Spinal cord (tissue), 10 donors: ENCODE data around the gene COPRS. TPM values are rescaled to one million over a fixed set of nuclear protein-coding genes. Genes with fewer than 3 reads are reported as not detected.
"Not testable (repeated sequence)": the region's sequence is repeated elsewhere in the genome, so short reads cannot be mapped to it uniquely, and the experiment has no call there.

Experiments used
- DNase-seq, 6 donors: peaks; one replicate each; pipeline versions ENCODE4 v3.0.0 to v3.0.0-alpha.2; 2013 to 2015; ENCODE audit warnings: low spot score in 6 of 6, low read depth in 4 of 6
- H3K27ac ChIP-seq: one replicate; pipeline ENCODE4 v1.5.1; 2013; ENCODE audit warnings: low read depth, low read length, control low read depth
- H3K27me3 ChIP-seq: one replicate; pipeline ENCODE4 v1.6.1; 2013; ENCODE audit warnings: low read length; ENCODE audit not compliant: control insufficient read depth, insufficient read depth
- H3K36me3 ChIP-seq: one replicate; pipeline ENCODE4 v1.6.1; 2013; ENCODE audit warnings: low read length; ENCODE audit not compliant: control insufficient read depth, insufficient read depth
- H3K4me1 ChIP-seq: one replicate; pipeline ENCODE4 v1.6.1; 2013; ENCODE audit warnings: low read length; ENCODE audit not compliant: control insufficient read depth, insufficient read depth
- H3K4me3 ChIP-seq: one replicate; pipeline ENCODE4 v1.5.1; 2013; ENCODE audit warnings: low read depth, low read length, control low read depth
- H3K9me3 ChIP-seq: one replicate; pipeline ENCODE4 v1.6.1; 2013; ENCODE audit warnings: low read length; ENCODE audit not compliant: control insufficient read depth, insufficient read depth
- WGBS: methylation state at CpG from one replicate; pipeline ENCODE4 v1.1.5; 2013; ENCODE audit warnings: missing lambda C conversion rate; ENCODE audit not compliant: insufficient coverage; 5-methylcytosine and 5-hydroxymethylcytosine counted together
- polyA plus RNA-seq, 2 donors: library from polyadenylated mRNA; unstranded; fragments of 120-200 nt; gene quantifications; one replicate each; pipeline ENCODE4 v1.2.1, GENCODE V29; 2013; ENCODE audit not compliant: insufficient read length in 2 of 2
- total RNA-seq, 2 donors: library from RNA; depleted of rRNA in 1 of 2; stranded (reverse); fragments of 120-200 nt in 1 of 2; fragments of >200 nt in 1 of 2; gene quantifications; one replicate each; pipeline versions ENCODE4 v1.2.3 to v1.2.4, GENCODE V29; 2013 to 2014
- donor health status: healthy.

COPRS gene
- total and polyA plus RNA-seq, 4 donors: 36.6 to 97.4 (median 89.0) TPM

DNA sequence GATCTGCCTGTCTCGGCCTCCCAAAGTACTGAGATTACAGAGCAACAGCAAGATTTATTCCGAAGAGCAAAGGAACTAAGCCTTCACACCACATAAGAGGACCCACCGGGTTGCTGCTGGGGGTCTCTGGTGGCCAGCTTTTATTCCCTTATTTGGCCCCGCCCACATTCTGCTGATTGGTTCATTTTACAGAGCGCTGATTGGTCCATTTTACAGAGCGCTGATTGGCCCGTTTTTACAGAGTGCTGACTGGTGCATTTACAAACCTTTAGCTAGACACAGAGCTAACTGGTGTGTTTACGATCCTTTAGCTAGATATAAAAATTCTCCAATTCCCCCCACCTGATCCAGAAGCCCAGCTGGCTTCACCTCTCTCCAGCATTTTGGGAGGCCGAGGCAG is 26.3 kb downstream of the COPRS start:
- H3K4me1 ChIP-seq: no peaks in the 10 kb centered on the region
- WGBS: 84% methylated on average over 9 of the region's 9 CpGs
- H3K36me3 ChIP-seq: no peaks in the 10 kb centered on the region
- no peaks in the 10 kb centered on the region for H3K9me3 ChIP-seq
- no peak overlapping the region for H3K4me3 ChIP-seq
- H3K27me3 ChIP-seq: no peaks in the 10 kb centered on the region
- H3K27ac ChIP-seq: no peak overlapping the region
- no peak for DNase-seq

DNA sequence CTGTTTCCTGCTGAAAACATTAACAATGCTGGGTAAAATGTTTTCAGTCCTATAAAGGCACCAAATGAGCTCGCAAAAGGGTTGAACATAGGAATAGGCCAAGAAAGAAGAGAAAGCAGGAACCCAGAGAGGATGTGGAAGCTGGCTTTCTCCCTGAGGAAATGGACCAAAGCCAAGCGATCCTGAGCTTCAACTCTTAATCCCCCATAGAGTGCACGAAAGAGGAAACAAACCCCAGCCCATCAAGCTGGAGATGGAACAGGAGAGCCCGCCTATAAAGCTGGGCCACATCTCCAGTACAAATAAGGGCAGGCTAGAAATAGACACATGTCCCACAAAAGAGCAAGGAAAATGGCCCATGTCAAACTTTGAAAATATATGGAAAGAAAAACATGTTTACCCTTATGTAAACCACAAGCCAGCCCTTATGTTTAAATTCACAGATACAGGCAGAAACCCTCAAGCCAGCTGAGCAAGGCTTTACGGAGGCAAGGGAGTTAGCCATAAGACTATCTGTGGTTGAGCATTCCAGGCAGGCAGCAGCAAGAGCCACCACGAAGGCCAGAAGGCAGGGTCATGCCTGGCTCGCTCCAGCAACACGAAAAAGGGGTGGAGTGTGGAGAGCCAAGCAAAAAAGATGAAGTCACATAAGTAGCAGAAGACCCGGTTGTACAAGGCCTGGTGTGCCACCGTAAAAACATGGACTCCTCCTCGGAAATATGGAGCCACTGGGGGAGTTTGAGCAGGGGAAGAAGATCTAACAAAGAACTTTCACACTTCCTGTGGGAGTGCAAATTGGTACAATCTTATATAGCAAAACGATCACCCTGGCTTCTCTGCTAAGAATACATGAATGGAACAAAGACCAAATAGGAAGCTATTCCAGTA is 27.8 kb downstream of the COPRS start:
- no peaks in the 10 kb centered on the region for H3K36me3 ChIP-seq
- no peak overlapping the region for H3K27ac ChIP-seq
- H3K27me3 ChIP-seq: no peaks in the 10 kb centered on the region
- DNase-seq: no peak
- no peak overlapping the region for H3K4me3 ChIP-seq
- H3K9me3 ChIP-seq: no peaks in the 10 kb centered on the region
- WGBS: 78% methylated on average over 3 of the region's 12 CpGs
- no peaks in the 10 kb centered on the region for H3K4me1 ChIP-seq

DNA sequence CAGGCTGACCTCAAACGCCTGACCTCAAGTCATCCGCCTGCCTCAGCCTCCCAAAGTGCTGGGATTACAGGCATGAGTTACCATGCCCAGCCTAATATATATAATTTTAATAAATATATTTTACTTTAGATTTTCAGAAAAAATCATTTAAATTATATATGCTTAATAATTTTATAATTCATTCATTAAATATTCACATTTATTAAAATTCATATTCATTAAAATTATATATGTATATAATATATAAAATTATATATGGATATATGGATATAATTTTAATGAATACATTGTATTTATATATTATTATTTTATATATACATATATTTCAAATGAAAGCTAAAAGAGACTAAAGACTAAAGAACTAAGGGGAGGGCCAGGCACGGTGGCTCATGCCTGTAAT is 29.4 kb downstream of the COPRS start:
- H3K27ac ChIP-seq: no peak overlapping the region
- DNase-seq: no peak
- H3K4me1 ChIP-seq: no peaks in the 10 kb centered on the region
- H3K9me3 ChIP-seq: no peaks in the 10 kb centered on the region
- H3K27me3 ChIP-seq: no peaks in the 10 kb centered on the region
- H3K4me3 ChIP-seq: no peak overlapping the region
- no peaks in the 10 kb centered on the region for H3K36me3 ChIP-seq
- WGBS: 100% methylated on average over 1 of the region's 3 CpGs

- no CpG with 5 or more reads among the region's 4 CpGs for whole genome bisulfite sequencing
These were observed 30.1 kb downstream of the COPRS start for GRCh38 chr17:31828955-31829354.

DNA sequence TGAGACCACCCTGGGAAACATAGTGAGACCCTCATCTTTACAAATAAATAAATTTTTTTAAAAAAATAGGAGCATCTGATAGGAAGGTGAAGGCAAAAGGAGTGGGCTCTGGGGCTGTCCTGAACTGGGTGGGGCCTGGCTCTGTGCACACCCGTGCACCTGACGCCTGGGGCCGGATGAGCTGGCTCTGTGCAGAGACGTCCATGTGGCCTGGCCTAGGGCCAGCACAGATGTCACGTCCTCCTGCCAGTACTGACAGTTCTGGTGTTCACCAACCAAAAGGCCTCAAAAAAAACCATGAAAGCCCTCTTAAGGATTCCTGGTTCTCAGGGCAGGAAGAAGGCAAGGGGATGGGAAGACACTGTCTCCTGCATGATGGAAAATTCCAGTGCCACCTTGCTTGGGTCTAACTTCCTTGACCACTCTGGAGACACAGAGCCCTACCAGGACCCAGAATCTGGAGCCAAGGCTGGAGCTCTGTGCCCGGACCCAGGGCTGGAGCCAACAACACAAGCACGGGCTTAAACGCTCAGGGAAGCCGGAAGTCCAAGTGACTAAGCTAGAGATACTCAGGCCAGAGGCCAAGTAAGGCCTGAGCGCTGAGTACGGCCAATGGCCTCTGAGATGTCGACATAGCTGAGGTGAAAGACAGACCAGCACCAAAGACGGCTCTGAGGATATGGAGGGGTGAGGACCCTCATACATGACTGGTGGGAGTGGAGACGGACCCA is 32.9 kb downstream of the COPRS start:
- Histone ChIP-seq H3K4me3 (no peak overlapping the region), H3K36me3 (no peaks in the 10 kb centered on the region), H3K4me1 (no peaks in the 10 kb centered on the region), H3K27ac (no peak overlapping the region), H3K9me3 (no peaks in the 10 kb centered on the region), H3K27me3 (no peaks in the 10 kb centered on the region)
- WGBS: 77% methylated on average over 13 of the region's 14 CpGs
- peak in 1 of 6 donors; percentile 6 for DNase-seq

More at GRCh38 chr17:31828955-31829354, 30.1 kb downstream of the COPRS start:
- H3K4me3 ChIP-seq, H3K36me3 ChIP-seq, H3K9me3 ChIP-seq, H3K27ac ChIP-seq, DNase-seq, H3K27me3 ChIP-seq, H3K4me1 ChIP-seq: not testable (repeated sequence)

DNA sequence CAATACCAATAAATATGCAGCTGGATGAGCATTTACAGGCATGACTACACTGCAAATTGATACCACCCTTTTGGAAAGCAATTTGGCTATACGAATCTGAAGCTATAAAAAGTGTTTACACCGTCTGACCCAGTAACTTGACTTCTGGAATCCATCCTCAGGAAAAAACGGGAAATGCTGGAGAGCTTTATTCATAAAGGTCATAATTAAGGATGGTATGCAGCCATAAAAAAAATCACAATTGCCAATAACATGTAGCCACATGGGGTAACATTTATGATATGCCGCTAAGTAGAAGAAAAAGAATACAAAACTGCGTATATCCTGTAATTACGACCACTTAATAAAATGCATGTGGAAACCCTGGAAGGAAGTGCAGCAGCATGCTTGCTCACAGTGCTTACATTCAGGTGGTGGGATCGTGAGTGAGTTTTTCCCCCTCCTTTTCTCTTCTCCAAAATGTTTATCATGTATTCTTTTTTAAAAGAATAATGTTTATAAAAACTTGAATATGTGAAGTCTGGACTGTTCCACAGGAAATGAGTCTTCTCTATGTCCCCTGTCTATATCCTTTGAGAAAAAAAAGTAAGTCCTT is 34.2 kb downstream of the COPRS start:
- peak in 1 of 6 donors; percentile 9 for DNase-seq
- no peaks in the 10 kb centered on the region for H3K36me3 ChIP-seq
- H3K27ac ChIP-seq: no peak overlapping the region
- H3K27me3 ChIP-seq: no peaks in the 10 kb centered on the region
- no CpG with 5 or more reads among the region's 7 CpGs for WGBS
- H3K9me3 ChIP-seq: no peaks in the 10 kb centered on the region
- H3K4me1 ChIP-seq: no peaks in the 10 kb centered on the region
- H3K4me3 ChIP-seq: no peak overlapping the region

DNA sequence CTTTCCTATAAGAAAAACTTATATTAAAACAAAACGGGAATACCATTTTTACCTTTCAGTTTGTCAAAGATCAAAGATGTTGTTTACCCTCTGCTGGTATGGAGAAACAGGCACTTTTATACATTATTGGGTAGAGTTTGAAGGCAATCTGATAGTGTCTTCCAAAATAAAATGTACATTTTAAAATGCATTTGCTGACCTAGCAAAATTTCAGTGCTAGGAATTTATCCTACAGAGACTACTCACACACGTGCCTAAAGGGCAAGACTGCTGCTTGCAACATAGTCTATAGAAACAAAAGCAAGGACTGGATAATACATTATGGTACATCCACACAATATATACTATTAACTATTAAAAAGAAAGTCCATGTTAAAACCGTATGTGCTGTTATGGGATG is 36.0 kb downstream of the COPRS start:
- no peaks in the 10 kb centered on the region for H3K4me1 ChIP-seq
- no peaks in the 10 kb centered on the region for H3K9me3 ChIP-seq
- 50% methylated on average over 1 of the region's 3 CpGs for WGBS
- no peak overlapping the region for H3K27ac ChIP-seq
- no peak overlapping the region for H3K4me3 ChIP-seq
- H3K36me3 ChIP-seq: no peaks in the 10 kb centered on the region
- H3K27me3 ChIP-seq: no peaks in the 10 kb centered on the region
- no peak for DNase-seq

- DNase-seq: no peak
- Histone ChIP-seq H3K4me1 (no peaks in the 10 kb centered on the region), H3K9me3 (no peaks in the 10 kb centered on the region), H3K27me3 (no peaks in the 10 kb centered on the region), H3K4me3 (no peak overlapping the region), H3K36me3 (no peaks in the 10 kb centered on the region), H3K27ac (no peak overlapping the region)
- WGBS: 88% methylated on average over 1 of the region's 5 CpGs
These were observed 38.2 kb downstream of the COPRS start for GRCh38 chr17:31820691-31821435.

DNA sequence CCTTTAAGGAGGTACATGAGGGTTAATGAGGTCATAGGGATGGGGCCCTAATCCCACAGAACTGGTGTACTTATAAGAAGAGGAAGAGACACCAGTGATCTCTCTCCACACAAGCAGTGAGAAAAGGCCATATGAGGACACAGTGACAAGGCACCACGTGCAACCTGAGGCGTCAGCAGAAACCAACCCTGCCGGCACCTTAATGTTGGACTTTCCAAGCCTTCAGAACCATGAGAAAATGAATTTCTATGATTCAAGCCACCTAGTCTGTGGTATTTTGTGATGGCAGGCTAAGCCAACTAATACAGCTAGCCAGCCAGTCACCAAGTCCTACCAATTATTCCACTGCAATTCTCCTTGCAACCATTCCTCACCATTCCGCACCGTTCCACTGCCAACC is 39.5 kb downstream of the COPRS start:
- H3K27ac ChIP-seq: no peak overlapping the region
- no peak overlapping the region for H3K4me3 ChIP-seq
- DNase-seq: no peak
- WGBS: 83% methylated on average over 2 of the region's 5 CpGs
- no peaks in the 10 kb centered on the region for H3K4me1 ChIP-seq
- H3K36me3 ChIP-seq: no peaks in the 10 kb centered on the region
- no peaks in the 10 kb centered on the region for H3K9me3 ChIP-seq
- no peaks in the 10 kb centered on the region for H3K27me3 ChIP-seq
